GM18870 (cell line): ENCODE data around the gene VWA8.
"Not testable (repeated sequence)": the region's sequence is repeated elsewhere in the genome, so short reads cannot be mapped to it uniquely, and the experiment has no call there.

Experiments
- ATAC-seq: cut with Tn5 transposase; IDR thresholded peaks from one replicate; pipeline ENCODE4 v1.9.1; 2021; ENCODE audit warnings: moderate library complexity; ENCODE audit not compliant: unreplicated experiment

Gene VWA8

GRCh38 chr13:41542281-41542680 lies 418.6 kb downstream of the VWA8 start:
- no peak for ATAC-seq

- ATAC-seq: no peak
Measured at GRCh38 chr13:41541142-41541938, 419.6 kb downstream of the VWA8 start.

GRCh38 chr13:41540240-41540639 lies 420.7 kb downstream of the VWA8 start:
- not testable (repeated sequence) for ATAC-seq

- no peak for ATAC-seq
Measured at GRCh38 chr13:41533266-41534052, 427.4 kb downstream of the VWA8 start.

GRCh38 chr13:41528021-41528420 lies 432.9 kb downstream of the VWA8 start:
- ATAC-seq: no peak

GRCh38 chr13:41520660-41521630 lies 440.0 kb downstream of the VWA8 start:
- ATAC-seq: no peak

GRCh38 chr13:41520016-41520659 lies 440.8 kb downstream of the VWA8 start:
- no peak for ATAC-seq
